Measurements from ENCODE around the gene MIOX. TPM values are rescaled to one million over a fixed set of nuclear protein-coding genes. Genes with fewer than 3 reads are reported as not detected.

Gene MIOX
- total and polyA plus RNA-seq, 10 of the 15 experiments (the other 5 are each of a cell fraction or from before 2014, with no cell fraction given), result 0.10 to 0.31 TPM; not detected in 8

GRCh38 chr22:50529897-50530579 lies 43.4 kb downstream of the MIOX start, which contains the start of gene TYMP (continued):
- TF ChIP-seq NKRF (conservative IDR thresholded peaks at IDR 0.05), result peak; percentile 61; the same call in 1 of the 2 replicates
- no peak for TF ChIP-seq ZBTB11 (CRISPR knock-in tag; IDR thresholded peaks at IDR 0.05)
- TF ChIP-seq, protein P1, sequence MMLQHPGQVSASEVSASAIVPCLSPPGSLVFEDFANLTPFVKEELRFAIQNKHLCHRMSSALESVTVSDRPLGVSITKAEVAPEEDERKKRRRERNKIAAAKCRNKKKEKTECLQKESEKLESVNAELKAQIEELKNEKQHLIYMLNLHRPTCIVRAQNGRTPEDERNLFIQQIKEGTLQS (IDR thresholded peaks at IDR 0.05; ENCODE audit: borderline replicate concordance, extremely low read depth, low read depth, low read length), result no peak
- TF ChIP-seq CBX3 (IDR thresholded peaks at IDR 0.05; ENCODE audit: borderline replicate concordance, low read depth), result no peak
- TF ChIP-seq CHD4 (IDR thresholded peaks at IDR 0.05), result no peak
- no peak for TF ChIP-seq ZNF274 (IDR thresholded peaks at IDR 0.05; ENCODE audit: insufficient read depth, insufficient read length)
- TF ChIP-seq POU2F2 (IDR thresholded peaks at IDR 0.05; ENCODE audit: borderline replicate concordance, low read depth, low read length), result peak; percentile 46; the same call in 2 of the 3 replicates
- TF ChIP-seq, protein P2, sequence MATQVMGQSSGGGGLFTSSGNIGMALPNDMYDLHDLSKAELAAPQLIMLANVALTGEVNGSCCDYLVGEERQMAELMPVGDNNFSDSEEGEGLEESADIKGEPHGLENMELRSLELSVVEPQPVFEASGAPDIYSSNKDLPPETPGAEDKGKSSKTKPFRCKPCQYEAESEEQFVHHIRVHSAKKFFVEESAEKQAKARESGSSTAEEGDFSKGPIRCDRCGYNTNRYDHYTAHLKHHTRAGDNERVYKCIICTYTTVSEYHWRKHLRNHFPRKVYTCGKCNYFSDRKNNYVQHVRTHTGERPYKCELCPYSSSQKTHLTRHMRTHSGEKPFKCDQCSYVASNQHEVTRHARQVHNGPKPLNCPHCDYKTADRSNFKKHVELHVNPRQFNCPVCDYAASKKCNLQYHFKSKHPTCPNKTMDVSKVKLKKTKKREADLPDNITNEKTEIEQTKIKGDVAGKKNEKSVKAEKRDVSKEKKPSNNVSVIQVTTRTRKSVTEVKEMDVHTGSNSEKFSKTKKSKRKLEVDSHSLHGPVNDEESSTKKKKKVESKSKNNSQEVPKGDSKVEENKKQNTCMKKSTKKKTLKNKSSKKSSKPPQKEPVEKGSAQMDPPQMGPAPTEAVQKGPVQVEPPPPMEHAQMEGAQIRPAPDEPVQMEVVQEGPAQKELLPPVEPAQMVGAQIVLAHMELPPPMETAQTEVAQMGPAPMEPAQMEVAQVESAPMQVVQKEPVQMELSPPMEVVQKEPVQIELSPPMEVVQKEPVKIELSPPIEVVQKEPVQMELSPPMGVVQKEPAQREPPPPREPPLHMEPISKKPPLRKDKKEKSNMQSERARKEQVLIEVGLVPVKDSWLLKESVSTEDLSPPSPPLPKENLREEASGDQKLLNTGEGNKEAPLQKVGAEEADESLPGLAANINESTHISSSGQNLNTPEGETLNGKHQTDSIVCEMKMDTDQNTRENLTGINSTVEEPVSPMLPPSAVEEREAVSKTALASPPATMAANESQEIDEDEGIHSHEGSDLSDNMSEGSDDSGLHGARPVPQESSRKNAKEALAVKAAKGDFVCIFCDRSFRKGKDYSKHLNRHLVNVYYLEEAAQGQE (IDR thresholded peaks at IDR 0.05; ENCODE audit: low read depth, low read length), result no peak
- TF ChIP-seq ZBED1 (IDR thresholded peaks at IDR 0.05; ENCODE audit: borderline replicate concordance), result no peak
- no peak for TF ChIP-seq BCL3 (IDR thresholded peaks at IDR 0.05; ENCODE audit: borderline replicate concordance, insufficient read depth, low read depth, low read length, poor library complexity, severe bottlenecking)
- no peak; the same call in none of the 2 replicates for TF ChIP-seq POLR2AphosphoS2 (IDR thresholded peaks at IDR 0.05; ENCODE audit: low read depth, low read length)
- TF ChIP-seq HCFC1 (IDR thresholded peaks at IDR 0.05; ENCODE audit: low read length), result peak; percentile 29; the same call in 1 of the 2 replicates
- TF ChIP-seq BMI1 (IDR thresholded peaks at IDR 0.05; ENCODE audit: borderline replicate concordance), result no peak
- no peak for TF ChIP-seq WRNIP1 (IDR thresholded peaks at IDR 0.05; ENCODE audit: borderline replicate concordance, low read depth, low read length)
- peak; percentile 4 for TF ChIP-seq CREM (IDR thresholded peaks at IDR 0.05; ENCODE audit: low read depth)
- TF ChIP-seq, protein P3, sequence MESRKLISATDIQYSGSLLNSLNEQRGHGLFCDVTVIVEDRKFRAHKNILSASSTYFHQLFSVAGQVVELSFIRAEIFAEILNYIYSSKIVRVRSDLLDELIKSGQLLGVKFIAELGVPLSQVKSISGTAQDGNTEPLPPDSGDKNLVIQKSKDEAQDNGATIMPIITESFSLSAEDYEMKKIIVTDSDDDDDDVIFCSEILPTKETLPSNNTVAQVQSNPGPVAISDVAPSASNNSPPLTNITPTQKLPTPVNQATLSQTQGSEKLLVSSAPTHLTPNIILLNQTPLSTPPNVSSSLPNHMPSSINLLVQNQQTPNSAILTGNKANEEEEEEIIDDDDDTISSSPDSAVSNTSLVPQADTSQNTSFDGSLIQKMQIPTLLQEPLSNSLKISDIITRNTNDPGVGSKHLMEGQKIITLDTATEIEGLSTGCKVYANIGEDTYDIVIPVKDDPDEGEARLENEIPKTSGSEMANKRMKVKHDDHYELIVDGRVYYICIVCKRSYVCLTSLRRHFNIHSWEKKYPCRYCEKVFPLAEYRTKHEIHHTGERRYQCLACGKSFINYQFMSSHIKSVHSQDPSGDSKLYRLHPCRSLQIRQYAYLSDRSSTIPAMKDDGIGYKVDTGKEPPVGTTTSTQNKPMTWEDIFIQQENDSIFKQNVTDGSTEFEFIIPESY (IDR thresholded peaks at IDR 0.05), result no peak
